HEK293 (cell line): ENCODE results near the gene CKM.

Experiments
- CTCF ChIA-PET: fragments of 350-600 bp; formaldehyde crosslinking; extraction: SDS; loops from one replicate; lab custom pipeline; 2021; ENCODE audit warnings: antibody characterized with exemption; lab: Yijun Ruan, JAX
- POLR2A ChIA-PET: fragments of 300-600 bp; formaldehyde crosslinking; extraction: SDS; loops from one replicate; lab custom pipeline; 2020; ENCODE audit warnings: antibody characterized with exemption, inconsistent platforms; lab: Yijun Ruan, JAX
- H3K27ac ChIP-seq: fragments of 200-500 bp; sonication (Bioruptor generic); 2 replicates; pipeline ENCODE4 v1.5.1; 2014; ENCODE audit warnings: low read depth, low read length, control low read depth, inconsistent platforms; ENCODE audit errors: extremely low read depth
- H3K36me3 ChIP-seq, 2 experiments: fragments of 200-500 bp in 1 of 2; sonication (Bioruptor generic) in 1 of 2; 1 replicate in 1 of 2; 2 replicates in 1 of 2; pipeline ENCODE4 v1.5.1; 2014 to 2017; ENCODE audit warnings: inconsistent platforms in 2 of 2, low read length in 2 of 2; ENCODE audit not compliant: control insufficient read depth in 2 of 2, insufficient read depth in 1 of 2
- H3K4me1 ChIP-seq: fragments of 200-500 bp; sonication (Bioruptor generic); 2 replicates; pipeline ENCODE4 v1.5.1; 2014; ENCODE audit warnings: mild to moderate bottlenecking, low read length, inconsistent platforms; ENCODE audit not compliant: control insufficient read depth, insufficient read depth
- H3K4me3 ChIP-seq: 2 replicates; pipeline ENCODE4 v1.5.1; 2011; ENCODE audit warnings: low read depth, mild to moderate bottlenecking, control low read depth, low read length, moderate library complexity
- H3K9me3 ChIP-seq: fragments of 200-500 bp; sonication (Bioruptor generic); 2 replicates; pipeline ENCODE4 v1.5.1; 2014; ENCODE audit warnings: low read depth, low read length, inconsistent platforms; ENCODE audit not compliant: control insufficient read depth, insufficient read depth
- HOXC10 ChIP-seq: sonication (generic); formaldehyde crosslinking; IDR thresholded peaks from 2 replicates; pipeline ENCODE4 v1.8.1; 2023; ENCODE audit warnings: mild to moderate bottlenecking, missing genetic modification reagents
- SP2 ChIP-seq: fragments of 450-650 bp; formaldehyde crosslinking; IDR thresholded peaks from 2 replicates; pipeline ENCODE4 v1.5.1; 2016; ENCODE audit warnings: missing biosample characterization, missing genetic modification characterization
- WT1 ChIP-seq: fragments of 450-650 bp; formaldehyde crosslinking; IDR thresholded peaks from 2 replicates; pipeline ENCODE4 v1.5.1; 2016; ENCODE audit warnings: missing biosample characterization, missing genetic modification characterization
- ZNF146 ChIP-seq: fragments of 450-650 bp; formaldehyde crosslinking; IDR thresholded peaks from 2 replicates; pipeline ENCODE4 v1.5.1; 2016; ENCODE audit warnings: missing biosample characterization, missing genetic modification characterization
- ZNF19 ChIP-seq: fragments of 450-650 bp; formaldehyde crosslinking; IDR thresholded peaks from 2 replicates; pipeline ENCODE4; 2016; ENCODE audit warnings: missing biosample characterization, missing genetic modification characterization, low read depth
- ZNF214 ChIP-seq: fragments of 450-650 bp; formaldehyde crosslinking; IDR thresholded peaks from 2 replicates; pipeline ENCODE4 v1.5.1; 2017; ENCODE audit warnings: missing biosample characterization, mild to moderate bottlenecking, missing genetic modification characterization, borderline replicate concordance
- ZNF274 ChIP-seq, 2 experiments: fragments of 200-500 bp in 1 of 2; fragments of 450-650 bp in 1 of 2; sonication (Bioruptor generic) in 1 of 2; formaldehyde crosslinking in 1 of 2; IDR thresholded peaks; 2 replicates each; pipeline versions ENCODE4 v1.5.1 to v1.6.1; 2014 to 2016; ENCODE audit warnings: borderline replicate concordance in 1 of 2, inconsistent platforms in 1 of 2, low read length in 1 of 2, missing biosample characterization in 1 of 2, missing genetic modification characterization in 1 of 2
- ZNF324 ChIP-seq: fragments of 450-650 bp; formaldehyde crosslinking; IDR thresholded peaks from 2 replicates; pipeline ENCODE4 v1.5.1; 2016; ENCODE audit warnings: missing biosample characterization, missing genetic modification characterization
- ZNF366 ChIP-seq: fragments of 450-650 bp; formaldehyde crosslinking; conservative IDR thresholded peaks from 2 replicates; pipeline ENCODE4 v1.5.1; 2016; ENCODE audit warnings: missing biosample characterization, missing genetic modification characterization
- ZNF48 ChIP-seq: fragments of 450-650 bp; formaldehyde crosslinking; IDR thresholded peaks from 2 replicates; pipeline ENCODE4 v1.5.1; 2016; ENCODE audit warnings: missing biosample characterization, missing genetic modification characterization
- ZNF510 ChIP-seq: fragments of 450-650 bp; formaldehyde crosslinking; IDR thresholded peaks from 2 replicates; pipeline ENCODE4 v1.5.1; 2018; ENCODE audit warnings: mild to moderate bottlenecking, missing genetic modification characterization, missing biosample characterization; ENCODE audit not compliant: insufficient replicate concordance
- ZNF558 ChIP-seq: fragments of 450-650 bp; formaldehyde crosslinking; IDR thresholded peaks from 2 replicates; pipeline ENCODE4 v1.5.1; 2016; ENCODE audit warnings: missing biosample characterization, missing genetic modification characterization
- ZNF621 ChIP-seq: fragments of 450-650 bp; formaldehyde crosslinking; IDR thresholded peaks from 2 replicates; pipeline ENCODE4 v1.5.1; 2017; ENCODE audit warnings: missing biosample characterization, missing genetic modification characterization
- ZNF843 ChIP-seq: fragments of 450-650 bp; formaldehyde crosslinking; IDR thresholded peaks from 2 replicates; pipeline ENCODE4 v1.5.1; 2016; ENCODE audit warnings: missing biosample characterization, missing genetic modification characterization
- TF ChIP-seq, protein P1 (sequence below): fragments of 450-650 bp; formaldehyde crosslinking; IDR thresholded peaks from 2 replicates; pipeline ENCODE4 v1.5.1; 2017; ENCODE audit warnings: missing biosample characterization, missing genetic modification characterization
- TF ChIP-seq, protein P2 (sequence below): fragments of 450-650 bp; formaldehyde crosslinking; IDR thresholded peaks from 2 replicates; pipeline ENCODE4 v1.5.1; 2016; ENCODE audit warnings: missing biosample characterization, missing genetic modification characterization
- TF ChIP-seq, protein P3 (sequence below): fragments of 450-650 bp; formaldehyde crosslinking; IDR thresholded peaks from 2 replicates; pipeline ENCODE4 v1.5.1; 2016; ENCODE audit warnings: missing biosample characterization, missing genetic modification characterization, borderline replicate concordance
- TF ChIP-seq, protein P4 (sequence below): fragments of 450-650 bp; IDR thresholded peaks from 2 replicates; pipeline ENCODE4 v1.5.1; 2018; ENCODE audit warnings: missing biosample characterization, mild to moderate bottlenecking, missing genetic modification characterization
- TF ChIP-seq, protein P5 (sequence below): fragments of 450-650 bp; formaldehyde crosslinking; IDR thresholded peaks from 2 replicates; pipeline ENCODE4 v1.5.1; 2017; ENCODE audit warnings: missing biosample characterization, missing genetic modification characterization
- TF ChIP-seq, protein P6 (sequence below): fragments of 450-650 bp; formaldehyde crosslinking; IDR thresholded peaks from 2 replicates; pipeline ENCODE4 v1.5.1; 2016; ENCODE audit warnings: missing biosample characterization, missing genetic modification characterization

The CKM gene

DNA sequence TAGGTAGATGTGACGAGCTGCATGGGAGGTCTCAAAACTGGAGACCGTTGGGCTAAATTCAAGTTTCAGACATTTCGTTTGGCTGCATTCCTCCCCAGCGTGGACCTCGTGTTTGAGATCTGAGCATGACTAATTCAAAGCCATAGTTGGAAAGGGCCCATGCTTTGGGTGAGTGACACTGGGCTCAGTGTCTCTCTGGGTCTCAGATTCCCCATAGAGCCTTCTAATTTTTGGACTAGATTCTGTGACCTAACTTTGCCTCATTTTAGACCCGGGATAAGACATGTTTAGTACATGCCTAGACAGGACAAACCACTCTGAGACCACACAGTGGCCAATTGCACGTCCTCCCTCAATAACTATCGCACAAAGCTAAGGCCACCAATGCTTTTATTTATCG, 16.6 kb downstream of the CKM start:
- Histone ChIP-seq H3K27ac (no peak overlapping the region), H3K4me1 (no peaks in the 10 kb centered on the region), H3K36me3 (peaks cover 0 to 7% of the 10 kb centered on the region in 2 experiments; a peak in 1 of 3 replicates), H3K9me3 (no peaks in the 10 kb centered on the region), H3K4me3 (no peak overlapping the region)
- TF ChIP-seq, protein P1, sequence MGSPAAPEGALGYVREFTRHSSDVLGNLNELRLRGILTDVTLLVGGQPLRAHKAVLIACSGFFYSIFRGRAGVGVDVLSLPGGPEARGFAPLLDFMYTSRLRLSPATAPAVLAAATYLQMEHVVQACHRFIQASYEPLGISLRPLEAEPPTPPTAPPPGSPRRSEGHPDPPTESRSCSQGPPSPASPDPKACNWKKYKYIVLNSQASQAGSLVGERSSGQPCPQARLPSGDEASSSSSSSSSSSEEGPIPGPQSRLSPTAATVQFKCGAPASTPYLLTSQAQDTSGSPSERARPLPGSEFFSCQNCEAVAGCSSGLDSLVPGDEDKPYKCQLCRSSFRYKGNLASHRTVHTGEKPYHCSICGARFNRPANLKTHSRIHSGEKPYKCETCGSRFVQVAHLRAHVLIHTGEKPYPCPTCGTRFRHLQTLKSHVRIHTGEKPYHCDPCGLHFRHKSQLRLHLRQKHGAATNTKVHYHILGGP (tag by site-specific recombination), result no peak
- TF ChIP-seq WT1 (tag by site-specific recombination) (no peak), HOXC10 (no peak), ZNF19 (tag by site-specific recombination) (no peak), ZNF274 (IDR thresholded peaks at IDR 0.05; ENCODE audit: low read length) (no peak), ZNF274 (tag by site-specific recombination; IDR thresholded peaks at IDR 0.05; ENCODE audit: borderline replicate concordance) (no peak), ZNF366 (tag by site-specific recombination) (no peak), ZNF48 (tag by site-specific recombination) (no peak), ZNF843 (tag by site-specific recombination) (no peak), ZNF214 (tag by site-specific recombination) (no peak), ZNF146 (tag by site-specific recombination) (no peak), ZNF558 (no peak), ZNF324 (tag by site-specific recombination) (no peak), ZNF510 (tag by site-specific recombination) (no peak), ZNF621 (tag by site-specific recombination) (no peak)
- TF ChIP-seq, protein P2, sequence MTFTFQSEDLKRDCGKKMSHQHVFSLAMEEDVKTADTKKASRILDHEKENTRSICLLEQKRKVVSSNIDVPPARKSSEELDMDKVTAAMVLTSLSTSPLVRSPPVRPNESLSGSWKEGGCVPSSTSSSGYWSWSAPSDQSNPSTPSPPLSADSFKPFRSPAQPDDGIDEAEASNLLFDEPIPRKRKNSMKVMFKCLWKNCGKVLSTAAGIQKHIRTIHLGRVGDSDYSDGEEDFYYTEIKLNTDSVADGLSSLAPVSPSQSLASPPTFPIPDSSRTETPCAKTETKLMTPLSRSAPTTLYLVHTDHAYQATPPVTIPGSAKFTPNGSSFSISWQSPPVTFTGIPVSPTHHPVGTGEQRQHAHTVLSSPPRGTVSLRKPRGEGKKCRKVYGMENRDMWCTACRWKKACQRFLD (tag by site-specific recombination), result no peak
- TF ChIP-seq, protein P3, sequence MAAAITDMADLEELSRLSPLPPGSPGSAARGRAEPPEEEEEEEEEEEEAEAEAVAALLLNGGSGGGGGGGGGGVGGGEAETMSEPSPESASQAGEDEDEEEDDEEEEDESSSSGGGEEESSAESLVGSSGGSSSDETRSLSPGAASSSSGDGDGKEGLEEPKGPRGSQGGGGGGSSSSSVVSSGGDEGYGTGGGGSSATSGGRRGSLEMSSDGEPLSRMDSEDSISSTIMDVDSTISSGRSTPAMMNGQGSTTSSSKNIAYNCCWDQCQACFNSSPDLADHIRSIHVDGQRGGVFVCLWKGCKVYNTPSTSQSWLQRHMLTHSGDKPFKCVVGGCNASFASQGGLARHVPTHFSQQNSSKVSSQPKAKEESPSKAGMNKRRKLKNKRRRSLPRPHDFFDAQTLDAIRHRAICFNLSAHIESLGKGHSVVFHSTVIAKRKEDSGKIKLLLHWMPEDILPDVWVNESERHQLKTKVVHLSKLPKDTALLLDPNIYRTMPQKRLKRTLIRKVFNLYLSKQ (tag by site-specific recombination), result no peak
- TF ChIP-seq, protein P4, sequence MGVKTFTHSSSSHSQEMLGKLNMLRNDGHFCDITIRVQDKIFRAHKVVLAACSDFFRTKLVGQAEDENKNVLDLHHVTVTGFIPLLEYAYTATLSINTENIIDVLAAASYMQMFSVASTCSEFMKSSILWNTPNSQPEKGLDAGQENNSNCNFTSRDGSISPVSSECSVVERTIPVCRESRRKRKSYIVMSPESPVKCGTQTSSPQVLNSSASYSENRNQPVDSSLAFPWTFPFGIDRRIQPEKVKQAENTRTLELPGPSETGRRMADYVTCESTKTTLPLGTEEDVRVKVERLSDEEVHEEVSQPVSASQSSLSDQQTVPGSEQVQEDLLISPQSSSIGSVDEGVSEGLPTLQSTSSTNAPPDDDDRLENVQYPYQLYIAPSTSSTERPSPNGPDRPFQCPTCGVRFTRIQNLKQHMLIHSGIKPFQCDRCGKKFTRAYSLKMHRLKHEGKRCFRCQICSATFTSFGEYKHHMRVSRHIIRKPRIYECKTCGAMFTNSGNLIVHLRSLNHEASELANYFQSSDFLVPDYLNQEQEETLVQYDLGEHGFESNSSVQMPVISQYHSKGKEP, result no peak
- TF ChIP-seq, protein P5, sequence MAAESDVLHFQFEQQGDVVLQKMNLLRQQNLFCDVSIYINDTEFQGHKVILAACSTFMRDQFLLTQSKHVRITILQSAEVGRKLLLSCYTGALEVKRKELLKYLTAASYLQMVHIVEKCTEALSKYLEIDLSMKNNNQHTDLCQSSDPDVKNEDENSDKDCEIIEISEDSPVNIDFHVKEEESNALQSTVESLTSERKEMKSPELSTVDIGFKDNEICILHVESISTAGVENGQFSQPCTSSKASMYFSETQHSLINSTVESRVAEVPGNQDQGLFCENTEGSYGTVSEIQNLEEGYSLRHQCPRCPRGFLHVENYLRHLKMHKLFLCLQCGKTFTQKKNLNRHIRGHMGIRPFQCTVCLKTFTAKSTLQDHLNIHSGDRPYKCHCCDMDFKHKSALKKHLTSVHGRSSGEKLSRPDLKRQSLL, result no peak
- POLR2A ChIA-PET, result interaction anchor here (1.0 kb wide), 1 partner anchor 10 kb away, joined by 3 read pairs; no protein-coding TSS in a partner anchor
- CTCF ChIA-PET, result interaction anchor here (1.7 kb wide), 1 partner anchor 33 kb away, joined by 9 read pairs; no protein-coding TSS in a partner anchor

DNA sequence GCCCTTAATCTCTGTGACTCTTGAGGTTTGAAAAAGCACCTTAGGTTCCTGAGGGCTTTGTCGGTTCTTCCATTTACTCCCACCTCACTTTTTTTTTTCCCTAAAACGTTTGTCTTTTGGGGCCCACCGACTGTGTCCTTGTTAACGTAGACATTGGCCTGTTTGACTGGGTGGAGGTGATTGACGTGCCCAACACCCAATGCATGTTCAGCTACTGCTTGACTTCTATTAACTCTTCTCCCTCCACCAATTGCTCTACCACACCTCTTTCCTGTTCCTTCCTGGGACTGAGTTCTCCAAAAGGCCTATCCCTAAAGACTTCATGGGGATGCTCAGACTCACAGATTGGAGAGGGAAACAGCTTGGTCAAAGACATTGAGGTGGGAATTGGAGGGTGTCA, 17.3 kb downstream of the CKM start:
- Histone ChIP-seq H3K9me3 (no peaks in the 10 kb centered on the region), H3K27ac (peak overlapping the region; percentile 5; the same call in 1 of the 2 replicates), H3K4me1 (no peaks in the 10 kb centered on the region), H3K4me3 (no peak overlapping the region), H3K36me3 (peaks cover 0 to 13% of the 10 kb centered on the region in 2 experiments; a peak in 1 of 3 replicates)
- 0 out of 2 replicates have a peak, but pooled peaks have one; percentile 18 for TF ChIP-seq SP2 (tag by site-specific recombination)
- TF ChIP-seq, protein P6, sequence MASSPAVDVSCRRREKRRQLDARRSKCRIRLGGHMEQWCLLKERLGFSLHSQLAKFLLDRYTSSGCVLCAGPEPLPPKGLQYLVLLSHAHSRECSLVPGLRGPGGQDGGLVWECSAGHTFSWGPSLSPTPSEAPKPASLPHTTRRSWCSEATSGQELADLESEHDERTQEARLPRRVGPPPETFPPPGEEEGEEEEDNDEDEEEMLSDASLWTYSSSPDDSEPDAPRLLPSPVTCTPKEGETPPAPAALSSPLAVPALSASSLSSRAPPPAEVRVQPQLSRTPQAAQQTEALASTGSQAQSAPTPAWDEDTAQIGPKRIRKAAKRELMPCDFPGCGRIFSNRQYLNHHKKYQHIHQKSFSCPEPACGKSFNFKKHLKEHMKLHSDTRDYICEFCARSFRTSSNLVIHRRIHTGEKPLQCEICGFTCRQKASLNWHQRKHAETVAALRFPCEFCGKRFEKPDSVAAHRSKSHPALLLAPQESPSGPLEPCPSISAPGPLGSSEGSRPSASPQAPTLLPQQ (tag by site-specific recombination), result no peak
- ChIA-PET POLR2A (no interaction called here), CTCF (interaction anchor here (0.7 to 1.7 kb wide), 2 partner anchors 34 to 206 kb away, joined by 3 to 9 read pairs; no protein-coding TSS in a partner anchor)
